Stimulated activated naive B cell treated with anti-CD40 and anti-IgM and Interleukin-4, amounts not matched to agents 10 μg/mL and 1 μg/mL and 100 μg/mL, for 72 hours (primary cell): ENCODE measurements around the gene LTBR.
"Not testable (repeated sequence)": the region's sequence is repeated elsewhere in the genome, so short reads cannot be mapped to it uniquely, and the experiment has no call there.

ENCODE experiments used
- ATAC-seq, 2 donors: fragments of 150-1000 bp; cut with Tn5 transposase; replicated peaks; 2 replicates each; pipeline ENCODE4 v1.10.0; 2021; ENCODE audit warnings: moderate library complexity in 1 of 2
- DNase-seq: peaks from one replicate; pipeline ENCODE4 v3.0.0; 2021
- H3K27ac Mint-ChIP-seq: one replicate; pipeline ENCODE4 v1.8.0; 2022; ENCODE audit warnings: mild to moderate bottlenecking, mixed read lengths
- H3K27me3 Mint-ChIP-seq, 2 donors: one replicate each; pipeline ENCODE4 v1.8.0; 2022; ENCODE audit warnings: mixed read lengths in 2 of 2
- H3K36me3 Mint-ChIP-seq, 2 donors: one replicate each; pipeline ENCODE4 v1.8.0; 2022; ENCODE audit warnings: mixed read lengths in 2 of 2, mild to moderate bottlenecking in 1 of 2
- H3K4me1 Mint-ChIP-seq, 2 donors: one replicate each; pipeline ENCODE4 v1.8.0; 2022; ENCODE audit warnings: mixed read lengths in 2 of 2, mild to moderate bottlenecking in 1 of 2
- H3K4me3 Mint-ChIP-seq, 2 donors: one replicate each; pipeline ENCODE4 v1.8.0; 2022; ENCODE audit warnings: mild to moderate bottlenecking in 2 of 2, mixed read lengths in 2 of 2, moderate library complexity in 1 of 2
- H3K9me3 Mint-ChIP-seq, 2 donors: one replicate each; pipeline ENCODE4 v1.8.0; 2022; ENCODE audit warnings: mixed read lengths in 2 of 2, mild to moderate bottlenecking in 1 of 2

LTBR gene

DNA sequence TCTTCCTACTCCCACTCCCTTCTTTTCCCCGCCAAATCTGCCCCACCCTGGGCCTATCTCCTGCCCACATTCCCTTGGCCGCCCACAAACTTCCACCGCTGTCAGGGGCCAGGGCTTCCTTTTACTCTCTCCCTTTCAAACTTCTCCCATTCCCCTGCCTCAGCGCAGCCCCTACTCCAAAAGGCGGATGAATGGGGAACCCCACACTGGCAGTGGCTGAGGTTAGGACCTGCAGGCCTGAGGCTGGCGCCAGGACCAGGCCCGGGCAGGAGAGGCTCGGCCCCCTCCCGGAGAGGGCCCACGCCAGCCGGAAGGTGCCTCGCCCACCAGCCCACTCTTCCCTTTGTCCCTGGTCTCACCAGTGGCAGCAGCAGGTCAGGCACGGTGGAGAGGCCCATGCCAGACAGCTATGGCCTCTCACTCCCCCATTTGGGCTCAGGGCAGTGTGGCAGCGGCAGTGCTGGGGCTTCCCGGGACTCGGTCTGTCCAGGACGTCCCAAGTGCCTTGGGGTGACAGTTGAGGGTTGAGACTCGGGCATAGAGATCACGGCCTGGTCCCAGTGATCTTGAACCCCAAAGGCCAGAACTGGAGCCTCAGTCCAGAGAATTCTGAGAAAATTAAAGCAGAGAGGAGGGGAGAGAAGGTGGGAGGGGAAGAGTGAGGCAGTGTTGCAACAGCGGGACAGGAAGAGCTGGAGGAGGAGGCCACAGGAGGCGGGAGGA is 42.4 kb upstream of the LTBR start, which contains the start of gene TNFRSF1A:
Gene TNFRSF1A, minus strand, starts transcription at position 660 of the 723 bp plus-strand sequence. Its CDS starts 262 bp downstream, at position 398.
- peak within 1 kb of the TSS; percentile 87 for H3K27ac Mint-ChIP-seq
- H3K9me3 Mint-ChIP-seq, result no peaks in the 10 kb centered on the region
- no peak within 1 kb of the TSS for H3K4me3 Mint-ChIP-seq
- H3K36me3 Mint-ChIP-seq, result no peaks in the 10 kb centered on the region
- DNase-seq (no peak), ATAC-seq (peak; percentile 18 to 26)
- peaks cover 16 to 19% of the 10 kb centered on the region in 2 donors for H3K27me3 Mint-ChIP-seq
- peaks cover 11% of the 10 kb centered on the region in 2 donors for H3K4me1 Mint-ChIP-seq

DNA sequence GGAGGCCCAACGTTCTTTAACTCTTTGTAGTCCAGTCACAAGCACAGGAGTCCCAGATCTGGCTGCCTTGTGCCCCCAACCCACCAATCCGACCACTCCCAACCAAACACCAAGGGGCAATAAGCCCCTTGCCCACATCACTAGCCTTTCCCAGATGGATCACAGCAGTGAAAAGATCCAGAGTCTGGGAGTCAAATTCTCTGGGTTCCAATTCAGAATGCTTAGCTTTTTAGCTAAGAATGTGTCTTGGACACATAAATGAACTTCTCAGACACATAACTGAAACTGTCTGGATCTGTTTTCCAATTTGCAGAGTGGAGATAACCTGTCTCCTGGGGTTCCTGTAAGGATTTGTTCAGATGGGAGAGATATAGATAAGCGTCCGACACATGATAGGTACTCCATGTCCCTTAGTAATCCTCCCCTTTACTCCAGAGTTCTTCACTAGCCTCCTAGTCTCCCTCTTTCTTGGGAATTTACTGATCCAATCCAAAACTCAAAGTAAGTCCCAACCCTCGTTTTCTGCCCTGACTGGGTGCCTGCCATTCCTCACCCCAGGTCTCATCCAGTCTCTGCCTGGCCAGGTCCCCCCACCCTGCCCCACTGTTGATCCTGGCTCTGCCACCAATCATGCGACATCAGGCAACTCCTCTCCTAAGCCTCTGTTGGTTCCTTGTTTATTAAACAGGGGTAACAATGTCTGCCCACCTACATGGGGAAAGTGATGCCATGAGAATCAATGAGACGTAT is 41.6 kb upstream of the LTBR start:
- Mint-ChIP-seq H3K4me3 (no peak overlapping the region), H3K27me3 (peaks cover 24% of the 10 kb centered on the region in 2 donors), H3K27ac (no peak overlapping the region), H3K9me3 (peaks cover 0 to 2% of the 10 kb centered on the region in 2 donors), H3K4me1 (peaks cover 9 to 15% of the 10 kb centered on the region in 2 donors), H3K36me3 (no peaks in the 10 kb centered on the region)
- no peak for DNase-seq
- no peak for ATAC-seq

DNA sequence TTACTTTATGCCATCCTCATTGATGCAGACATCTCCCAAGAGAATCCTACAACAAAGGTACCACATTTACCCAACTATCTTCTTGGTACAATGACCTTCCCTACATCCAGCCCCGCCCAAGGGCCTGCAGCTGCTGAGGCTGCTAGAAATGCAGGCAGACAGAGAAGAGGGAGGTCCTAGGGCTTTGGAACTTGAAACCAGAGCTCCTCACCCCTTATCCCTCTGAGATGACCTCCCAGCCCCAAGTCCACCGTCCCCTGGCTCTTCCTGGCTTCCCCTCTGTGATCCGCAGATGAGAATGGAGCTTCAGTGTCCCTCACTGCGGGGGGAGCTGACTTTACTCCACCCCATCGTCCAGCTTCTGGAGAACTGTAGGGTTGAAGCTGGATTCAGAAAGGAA is 40.4 kb upstream of the LTBR start:
- no peak for DNase-seq
- H3K36me3 Mint-ChIP-seq, result no peaks in the 10 kb centered on the region
- peaks cover 0 to 2% of the 10 kb centered on the region in 2 donors for H3K9me3 Mint-ChIP-seq
- no peak overlapping the region for H3K27ac Mint-ChIP-seq
- H3K4me1 Mint-ChIP-seq, result peaks cover 9 to 17% of the 10 kb centered on the region in 2 donors
- no peak overlapping the region for H3K4me3 Mint-ChIP-seq
- no peak for ATAC-seq
- H3K27me3 Mint-ChIP-seq, result peaks cover 33 to 36% of the 10 kb centered on the region in 2 donors

DNA sequence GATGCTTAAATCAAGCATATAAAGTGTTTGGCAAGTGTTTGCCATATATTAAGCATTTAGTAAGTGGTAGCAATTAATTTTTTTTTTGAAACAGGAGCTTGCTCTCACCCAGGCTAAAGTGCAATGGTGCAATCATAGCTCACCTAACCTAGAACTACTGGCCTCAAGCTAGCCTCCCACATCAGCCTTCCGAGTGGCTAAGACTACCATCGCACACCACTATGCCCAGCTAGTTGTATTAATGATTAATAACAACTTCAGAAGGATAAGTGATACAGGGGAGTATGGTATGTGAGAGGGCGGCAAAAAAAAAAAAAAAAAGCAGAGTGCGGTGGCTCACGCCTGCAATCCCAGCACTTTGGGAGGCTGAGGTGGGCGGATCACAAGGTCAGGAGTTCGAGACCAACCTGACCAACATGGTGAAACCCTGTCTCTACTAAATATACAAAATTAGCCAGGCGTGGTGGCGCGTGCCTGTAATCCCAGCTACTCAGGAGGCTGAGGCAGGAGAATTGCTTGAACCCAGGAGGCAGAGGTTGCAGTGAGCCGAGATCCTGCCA is 39.8 kb upstream of the LTBR start:
- ATAC-seq, H3K4me3 Mint-ChIP-seq, H3K36me3 Mint-ChIP-seq, DNase-seq, H3K9me3 Mint-ChIP-seq, H3K27ac Mint-ChIP-seq: not testable (repeated sequence)
- H3K27me3 Mint-ChIP-seq, result peaks cover 40 to 42% of the 10 kb centered on the region in 2 donors
- peaks cover 9 to 17% of the 10 kb centered on the region in 2 donors for H3K4me1 Mint-ChIP-seq

DNA sequence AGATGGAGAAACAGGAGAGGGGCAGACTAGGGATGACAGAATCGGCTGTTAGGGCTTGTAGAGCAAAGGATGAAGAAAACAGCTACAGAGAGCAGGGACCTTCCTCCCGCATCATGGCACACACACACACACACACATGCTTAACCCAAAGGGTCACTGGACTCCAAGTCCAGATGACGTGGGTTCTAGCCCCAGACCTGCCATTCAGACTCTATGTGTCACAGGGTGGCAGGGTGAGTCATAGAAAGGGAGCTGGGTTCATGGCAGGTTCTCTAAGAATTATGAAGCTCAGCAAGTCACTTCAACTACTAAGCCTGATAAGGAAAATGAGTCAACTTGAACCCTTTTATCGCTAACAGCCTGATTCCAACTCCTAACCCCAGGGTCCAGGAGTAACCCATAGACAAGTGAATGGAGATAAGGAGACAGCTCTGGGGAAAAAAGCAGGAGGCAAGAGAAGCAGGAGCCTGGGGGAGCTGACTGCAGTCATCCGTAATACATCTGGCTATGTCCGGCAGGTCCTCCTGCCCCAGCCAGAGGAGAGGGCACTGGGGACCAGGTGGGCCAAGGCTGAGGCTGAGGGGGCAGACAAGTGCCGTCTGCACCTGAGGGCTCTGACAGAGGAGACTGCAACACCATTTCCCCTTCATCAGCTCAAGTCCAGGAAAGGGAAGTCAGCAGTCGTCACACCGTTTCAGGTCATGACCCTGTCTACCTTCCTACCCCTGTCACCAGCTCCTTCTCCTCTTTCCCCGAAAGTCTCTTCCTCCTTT is 38.5 kb upstream of the LTBR start:
- peaks cover 9 to 17% of the 10 kb centered on the region in 2 donors for H3K4me1 Mint-ChIP-seq

DNA sequence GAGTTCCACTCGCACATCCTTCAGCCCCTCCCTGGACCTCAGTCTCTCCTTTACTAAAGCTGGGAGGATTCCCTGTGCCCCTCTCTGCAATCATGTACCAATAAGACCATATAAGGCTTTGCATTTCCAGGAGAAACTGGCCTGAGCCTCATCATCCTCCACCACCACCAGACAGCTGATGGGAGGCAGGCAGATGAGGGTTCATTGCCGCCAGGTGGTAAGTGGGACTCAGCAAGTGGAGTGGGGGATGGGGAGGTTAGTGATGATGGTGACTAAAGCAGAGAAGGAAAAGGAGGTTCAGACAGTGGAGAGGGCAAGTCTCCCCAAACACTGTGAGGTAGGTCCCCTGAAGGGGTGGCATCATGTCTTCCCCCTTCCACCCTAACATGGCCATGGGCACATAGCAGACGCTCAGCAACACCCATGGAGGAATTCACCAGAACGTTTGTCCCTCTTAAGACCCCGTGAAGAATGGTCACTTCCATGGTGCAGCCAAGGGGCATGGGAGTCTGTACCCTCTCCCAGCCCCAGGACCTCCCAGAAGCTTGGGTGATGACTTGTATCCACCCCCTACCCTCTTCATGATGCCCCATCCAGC is 37.6 kb upstream of the LTBR start:
- no peak overlapping the region for H3K27ac Mint-ChIP-seq
- H3K27me3 Mint-ChIP-seq, result peaks cover 42 to 44% of the 10 kb centered on the region in 2 donors

More for the DNA sequence above, 38.5 kb upstream of the LTBR start:
- H3K9me3 Mint-ChIP-seq, result peaks cover 0 to 2% of the 10 kb centered on the region in 2 donors
- no peak overlapping the region for H3K4me3 Mint-ChIP-seq
- DNase-seq (no peak), ATAC-seq (peak; percentile 51)
- peaks cover 42 to 44% of the 10 kb centered on the region in 2 donors for H3K27me3 Mint-ChIP-seq
- no peak overlapping the region for H3K27ac Mint-ChIP-seq
- no peaks in the 10 kb centered on the region for H3K36me3 Mint-ChIP-seq

DNA sequence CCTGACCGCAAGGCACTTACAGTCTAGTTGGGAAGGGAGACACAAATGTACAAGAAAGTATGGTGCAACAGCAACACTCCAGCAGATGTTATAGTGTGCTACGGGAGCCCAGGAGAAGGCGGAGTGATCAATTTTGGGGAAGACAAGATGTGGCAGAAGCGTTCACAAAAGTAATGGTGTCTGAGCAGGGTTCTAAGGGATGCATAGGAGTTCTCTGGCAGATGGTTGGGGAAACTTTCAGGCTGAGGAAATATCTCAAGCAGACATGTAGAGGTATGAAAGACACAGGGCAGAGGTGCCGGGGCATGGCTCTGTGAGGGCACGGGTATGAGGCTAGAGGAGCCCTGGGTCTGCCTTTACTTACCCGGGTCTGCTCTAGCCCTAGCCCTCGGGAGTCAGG is 37.0 kb upstream of the LTBR start:
- no peak overlapping the region for H3K27ac Mint-ChIP-seq
- H3K4me1 Mint-ChIP-seq, result peaks cover 6 to 17% of the 10 kb centered on the region in 2 donors
- peaks cover 0 to 2% of the 10 kb centered on the region in 2 donors for H3K9me3 Mint-ChIP-seq
- H3K4me3 Mint-ChIP-seq, result no peak overlapping the region
- H3K27me3 Mint-ChIP-seq, result peaks cover 42 to 44% of the 10 kb centered on the region in 2 donors
- no peak for DNase-seq
- no peak for ATAC-seq
- no peaks in the 10 kb centered on the region for H3K36me3 Mint-ChIP-seq

More for the DNA sequence above, 37.6 kb upstream of the LTBR start:
- H3K4me3 Mint-ChIP-seq, result no peak overlapping the region
- ATAC-seq (no peak), DNase-seq (no peak)
- no peaks in the 10 kb centered on the region for H3K36me3 Mint-ChIP-seq
- H3K4me1 Mint-ChIP-seq, result peaks cover 9 to 17% of the 10 kb centered on the region in 2 donors
- H3K9me3 Mint-ChIP-seq, result peaks cover 0 to 2% of the 10 kb centered on the region in 2 donors

DNA sequence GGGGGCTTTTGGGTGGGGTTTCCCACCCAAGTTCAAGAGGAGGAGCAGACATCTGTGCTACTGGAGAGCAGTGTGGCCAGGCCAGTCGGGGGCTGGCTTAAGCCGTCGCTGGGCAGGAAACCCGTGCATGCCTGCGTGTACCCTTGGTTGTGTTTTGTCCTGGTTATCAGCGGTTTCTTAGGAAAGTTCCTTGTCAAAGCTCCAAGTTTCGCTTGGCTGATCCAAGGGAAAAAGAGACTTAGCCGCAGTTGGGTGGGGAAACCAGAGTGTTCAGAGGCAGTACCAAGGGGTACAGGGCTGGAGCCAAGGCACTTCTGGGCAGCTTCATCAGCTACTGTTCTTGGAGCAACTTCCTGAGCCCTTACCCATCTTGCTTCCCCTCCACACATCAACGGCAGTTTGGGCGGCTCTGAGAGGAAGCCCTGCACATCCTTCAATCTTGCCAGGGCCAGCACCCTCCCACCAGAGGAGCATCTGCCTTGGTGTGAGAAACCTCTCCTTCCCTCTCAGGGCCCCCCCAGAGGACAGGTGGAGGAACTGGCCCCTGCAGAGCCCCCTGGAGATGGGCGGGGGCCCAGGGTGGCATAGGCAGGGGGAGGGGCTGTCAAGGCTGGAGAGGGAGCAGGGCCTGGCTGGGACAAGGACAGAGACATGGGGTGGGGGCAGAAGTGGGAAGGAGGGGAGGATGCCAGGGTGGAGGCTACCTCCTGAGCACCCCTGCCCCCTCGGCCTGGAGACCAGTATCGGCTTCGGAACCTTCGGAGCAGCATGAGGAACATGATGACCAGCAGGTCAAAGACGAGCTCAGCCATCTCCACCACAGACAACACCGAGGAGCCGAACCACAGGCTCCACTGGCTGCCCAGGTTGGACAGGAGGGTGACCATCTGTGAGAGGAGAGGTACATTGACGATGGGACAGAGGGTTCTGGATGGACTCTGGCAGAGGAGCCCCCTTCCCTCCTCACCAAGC is 36.3 kb upstream of the LTBR start:
- ATAC-seq (no peak), DNase-seq (no peak)
- Mint-ChIP-seq H3K36me3 (no peaks in the 10 kb centered on the region), H3K4me3 (no peak overlapping the region), H3K27me3 (peaks cover 46 to 48% of the 10 kb centered on the region in 2 donors), H3K9me3 (peaks cover 0 to 2% of the 10 kb centered on the region in 2 donors), H3K27ac (no peak overlapping the region), H3K4me1 (peaks cover 12 to 24% of the 10 kb centered on the region in 2 donors)

DNA sequence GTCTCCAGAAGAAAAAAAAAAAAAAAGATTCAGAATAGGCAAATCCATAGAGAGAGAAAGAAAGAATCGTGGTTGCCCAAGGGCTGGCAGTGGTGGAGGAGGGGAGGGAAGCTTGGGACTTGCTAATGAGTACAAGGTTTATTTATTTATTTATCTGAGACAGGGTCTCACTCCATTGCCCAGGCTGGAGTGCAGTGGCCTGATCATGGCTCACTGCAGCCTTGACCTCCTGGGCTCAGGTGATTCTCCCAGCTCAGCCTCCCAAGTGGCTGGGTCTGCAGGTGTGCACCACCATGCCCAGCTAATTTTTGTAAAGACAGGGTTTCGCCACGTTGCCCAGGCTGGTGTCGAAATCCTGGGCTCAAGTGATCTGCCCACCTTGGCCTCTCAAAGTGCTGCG is 32.3 kb upstream of the LTBR start:
- no peak for ATAC-seq
- Mint-ChIP-seq H3K27ac (no peak overlapping the region), H3K9me3 (peaks cover 0 to 2% of the 10 kb centered on the region in 2 donors), H3K36me3 (no peaks in the 10 kb centered on the region), H3K4me1 (peaks cover 9 to 15% of the 10 kb centered on the region in 2 donors), H3K27me3 (peaks cover 59 to 65% of the 10 kb centered on the region in 2 donors), H3K4me3 (no peak overlapping the region)
- no peak for DNase-seq

DNA sequence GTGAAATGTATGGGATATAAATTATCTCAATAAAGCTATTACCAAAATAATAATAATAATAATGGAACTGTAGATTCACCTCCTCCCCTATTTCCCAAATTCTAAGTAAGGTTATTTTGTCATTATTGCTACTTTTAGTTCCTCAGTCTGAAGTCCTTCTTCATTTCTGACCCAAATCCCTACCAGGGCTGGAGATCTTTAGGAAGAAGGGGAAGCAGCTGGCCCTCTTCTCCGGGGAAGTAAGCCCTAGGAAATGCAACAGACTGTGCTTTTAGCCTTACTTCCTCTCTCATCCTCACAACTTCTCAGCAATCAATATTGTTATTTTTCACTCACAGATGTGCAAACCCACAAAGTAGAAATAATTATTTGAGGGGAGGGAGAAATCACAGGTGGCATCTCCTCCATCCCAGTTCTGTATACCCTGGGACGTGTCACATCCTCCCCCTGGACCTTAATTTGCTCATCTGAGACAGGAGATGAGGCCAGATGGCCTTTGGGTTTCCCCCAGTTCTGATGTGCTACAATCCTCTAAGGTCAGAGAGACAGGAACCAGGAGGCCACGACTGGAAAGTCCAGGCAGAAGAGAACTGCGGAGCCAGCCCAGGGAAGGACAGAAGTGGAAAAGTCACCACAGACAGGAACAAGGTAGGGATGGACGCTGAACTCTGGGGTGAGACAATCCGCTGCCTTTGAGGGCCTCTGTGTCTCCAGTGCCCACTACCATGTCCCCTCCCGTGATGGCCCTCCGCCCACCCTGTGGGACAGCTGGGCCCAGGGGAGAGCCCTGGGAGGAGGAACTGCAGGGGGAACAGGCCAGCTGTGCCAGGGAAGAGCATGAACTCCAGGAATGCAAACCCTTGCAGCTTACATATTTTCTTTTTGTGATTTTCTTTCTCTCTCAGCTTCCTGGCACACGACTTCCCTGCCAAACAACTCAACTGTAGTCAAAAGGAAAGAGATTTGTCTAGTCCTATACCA is 31.5 kb upstream of the LTBR start:
- Mint-ChIP-seq H3K9me3 (no peaks in the 10 kb centered on the region), H3K4me3 (no peak overlapping the region), H3K27me3 (peaks cover 56 to 65% of the 10 kb centered on the region in 2 donors), H3K36me3 (no peaks in the 10 kb centered on the region), H3K27ac (no peak overlapping the region), H3K4me1 (peaks cover 9% of the 10 kb centered on the region in 2 donors)
- peak; percentile 79 to 85 for ATAC-seq
- no peak for DNase-seq

DNA sequence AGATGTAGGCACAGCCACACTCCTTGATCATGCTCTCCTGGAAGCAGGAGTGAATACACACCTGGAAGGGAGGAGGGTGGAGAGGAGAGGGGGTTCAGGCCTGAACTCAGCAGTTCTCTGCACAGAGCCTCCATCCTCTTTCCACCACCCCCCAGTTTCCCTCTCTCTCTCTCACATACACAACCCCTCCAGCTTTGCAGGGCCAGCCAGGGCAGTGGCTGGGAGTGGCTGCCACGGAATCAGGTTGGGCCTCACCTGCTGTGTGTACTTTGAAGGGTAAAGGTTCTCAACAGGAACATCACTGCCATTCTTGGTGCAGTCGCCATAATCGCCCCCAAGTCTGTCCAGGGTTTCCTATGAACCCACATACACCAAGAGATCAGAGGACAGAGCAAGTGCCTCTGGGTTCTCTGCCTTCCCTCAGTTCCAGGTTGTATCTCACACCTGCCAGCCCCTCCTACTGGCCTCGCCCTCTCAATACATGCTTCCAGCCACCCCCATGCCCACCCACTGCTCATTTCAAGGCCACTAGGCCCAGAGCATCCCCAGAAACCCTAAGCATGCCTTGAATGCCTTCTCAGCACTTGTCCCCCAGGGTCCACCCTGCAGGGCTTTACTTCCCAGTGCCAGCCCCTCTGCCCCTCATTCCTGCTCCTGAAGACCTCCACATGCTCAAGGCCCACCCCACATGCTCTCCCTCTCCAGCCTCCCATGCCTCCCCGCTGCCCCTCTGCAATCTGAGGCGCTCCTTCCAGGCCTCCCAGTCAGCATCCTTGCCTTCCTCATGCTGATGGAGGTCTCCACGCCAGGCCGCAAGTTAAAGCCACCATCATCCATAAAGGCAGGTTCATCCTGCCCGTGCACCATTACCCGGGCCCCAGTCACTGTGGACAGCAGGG is 29.2 kb upstream of the LTBR start:
- DNase-seq (no peak), ATAC-seq (no peak)
- Mint-ChIP-seq H3K4me3 (no peak overlapping the region), H3K9me3 (no peaks in the 10 kb centered on the region), H3K4me1 (peaks cover 9% of the 10 kb centered on the region in 2 donors), H3K27ac (no peak overlapping the region), H3K27me3 (peaks cover 44 to 65% of the 10 kb centered on the region in 2 donors), H3K36me3 (no peaks in the 10 kb centered on the region)
